Endothelial cell of umbilical vein (primary cell): ENCODE data around the gene APLP2. TPM values are rescaled to one million over a fixed set of nuclear protein-coding genes. Genes with fewer than 3 reads are reported as not detected.

Source experiments
- BruUV-seq: library from RNA; stranded (reverse); fragments of 400-500 nt; replicated peaks from 2 replicates; lab custom pipeline; 2021; lab: Mats Ljungman, UMichigan
- CTCF ChIA-PET: fragments of 300-600, 350-600 bp; sonication (Branson Sonifier 250); formaldehyde crosslinking; loops from one replicate; lab custom pipeline; 2021; ENCODE audit warnings: antibody characterized with exemption, inconsistent platforms; lab: Charles Lee
- POLR2A ChIA-PET: fragments of 300-600, 350-600 bp; sonication (Branson Sonifier 250); formaldehyde crosslinking; loops from one replicate; lab custom pipeline; 2021; ENCODE audit warnings: antibody characterized with exemption, inconsistent platforms; lab: Charles Lee
- DNase-seq: peaks from one replicate; pipeline ENCODE4 v3.0.0-alpha.2; 2011; ENCODE audit warnings: low read depth, low spot score
- FAIRE-seq: peaks from 2 replicates; lab custom pipeline; 2011; peaks lifted over from hg19 to GRCh38; lab: Jason Lieb, UNC
- H2AFZ ChIP-seq: 2 replicates; pipeline ENCODE4 v1.6.0; 2012; ENCODE audit warnings: low read depth, low read length, control low read depth, inconsistent platforms
- H3K27ac ChIP-seq: 2 replicates; pipeline ENCODE4 v1.5.1; 2011; ENCODE audit warnings: low read depth, mild to moderate bottlenecking, control low read depth, low read length, moderate library complexity; ENCODE audit not compliant: insufficient read depth
- H3K27me3 ChIP-seq, 2 experiments: 2 replicates each; pipeline versions ENCODE4 v1.6.0 to v1.6.1; 2011; ENCODE audit warnings: low read length in 2 of 2, mixed read lengths in 1 of 2; ENCODE audit not compliant: control insufficient read depth in 2 of 2, insufficient read depth in 2 of 2
- H3K36me3 ChIP-seq, 2 experiments: 2 replicates in 1 of 2; 3 replicates in 1 of 2; pipeline ENCODE4 v1.5.1; 2011; ENCODE audit warnings: low read length in 2 of 2, mild to moderate bottlenecking in 1 of 2, moderate library complexity in 1 of 2; ENCODE audit not compliant: control insufficient read depth in 2 of 2, insufficient read depth in 2 of 2; ENCODE audit errors: extremely low read depth in 1 of 2
- H3K4me1 ChIP-seq: 3 replicates; pipeline ENCODE4 v1.5.1; 2011; ENCODE audit warnings: mild to moderate bottlenecking, low read length; ENCODE audit not compliant: control insufficient read depth, insufficient read depth; ENCODE audit errors: extremely low read depth
- H3K4me2 ChIP-seq: 2 replicates; pipeline ENCODE4 v1.6.1; 2011; ENCODE audit warnings: low read length, control low read depth, mixed read lengths; ENCODE audit not compliant: insufficient read depth
- H3K4me3 ChIP-seq, 3 experiments: fragments of 200-600 bp in 1 of 3; sonication (generic), shearing (Covaris generic) in 1 of 3; replicated peaks in 1 of 3; 2 replicates each; pipeline ENCODE4 v1.5.1; 2011 to 2016; ENCODE audit warnings: control low read depth in 3 of 3, low read length in 3 of 3, mild to moderate bottlenecking in 2 of 3, inconsistent platforms in 1 of 3, low read depth in 1 of 3, moderate library complexity in 1 of 3; ENCODE audit not compliant: insufficient read depth in 1 of 3
- H3K79me2 ChIP-seq: 2 replicates; pipeline ENCODE4 v1.6.0; 2012; ENCODE audit warnings: low read length, inconsistent platforms; ENCODE audit not compliant: control insufficient read depth, insufficient read depth
- H3K9ac ChIP-seq: replicated peaks from 2 replicates; pipeline ENCODE3; 2011; ENCODE audit warnings: low read length, control low read depth; ENCODE audit not compliant: insufficient read depth; ENCODE audit errors: extremely low read depth
- H3K9me1 ChIP-seq: replicated peaks from 3 replicates; pipeline ENCODE4 v1.6.0; 2011; ENCODE audit warnings: mild to moderate bottlenecking, low read length; ENCODE audit not compliant: control insufficient read depth, insufficient read depth; ENCODE audit errors: extremely low read depth
- H3K9me3 ChIP-seq: replicated peaks from 2 replicates; pipeline ENCODE4 v1.5.1; 2012; ENCODE audit warnings: low read length, inconsistent platforms; ENCODE audit not compliant: control insufficient read depth, insufficient read depth
- H4K20me1 ChIP-seq: replicated peaks from 2 replicates; pipeline ENCODE3; 2011; ENCODE audit warnings: mild to moderate bottlenecking, low read length; ENCODE audit not compliant: control insufficient read depth, insufficient read depth; ENCODE audit errors: extremely low read depth
- CTCF ChIP-seq, 2 donors: IDR thresholded peaks; 1 replicate in 1 of 2; 2 replicates in 1 of 2; pipeline ENCODE4 v1.5.1; 2011; ENCODE audit warnings: low read length in 2 of 2, mild to moderate bottlenecking in 2 of 2, moderate library complexity in 2 of 2, control low read depth in 1 of 2, inconsistent platforms in 1 of 2, low read depth in 1 of 2; ENCODE audit not compliant: insufficient read depth in 1 of 2; ENCODE audit errors: extremely low read depth in 1 of 2
- EZH2 ChIP-seq: IDR thresholded peaks from 2 replicates; pipeline ENCODE4 v1.6.1; 2012; ENCODE audit warnings: borderline replicate concordance, low read depth, mild to moderate bottlenecking, moderate library complexity, low read length, inconsistent platforms; ENCODE audit not compliant: severe bottlenecking
- FOS ChIP-seq: IDR thresholded peaks from 2 replicates; pipeline ENCODE4 v1.6.1; 2011; ENCODE audit warnings: mild to moderate bottlenecking, low read length, moderate library complexity, borderline replicate concordance; ENCODE audit not compliant: insufficient read depth
- GATA2 ChIP-seq: IDR thresholded peaks from 2 replicates; pipeline ENCODE4 v1.7.0; 2011; ENCODE audit warnings: low read depth, mild to moderate bottlenecking, moderate library complexity, mixed read lengths, low read length; ENCODE audit not compliant: insufficient read length, insufficient read depth
- JUN ChIP-seq: IDR thresholded peaks from 2 replicates; pipeline ENCODE4 v1.6.1; 2011; ENCODE audit warnings: borderline replicate concordance, low read depth; ENCODE audit not compliant: insufficient read length, insufficient read depth
- MYC ChIP-seq: IDR thresholded peaks from one replicate; pipeline ENCODE4 v1.6.1; 2011; ENCODE audit warnings: mild to moderate bottlenecking, low read depth, low read length
- POLR2A ChIP-seq: IDR thresholded peaks from 2 replicates; pipeline ENCODE4 v1.6.1; 2012; ENCODE audit warnings: low read depth, mild to moderate bottlenecking, control low read depth, low read length
- POLR2AphosphoS5 ChIP-seq: IDR thresholded peaks from 2 replicates; pipeline ENCODE4 v1.6.1; 2012; ENCODE audit warnings: low read depth, mild to moderate bottlenecking, control low read depth, low read length, moderate library complexity; ENCODE audit not compliant: insufficient read depth
- dilution Hi-C: fragments of 300-500 bp; cut with MboI; formaldehyde crosslinking; loops from one replicate; pipeline ENCODE4 v1.15.0; 2019; ENCODE audit warnings: low sequenced_read_pairs; ENCODE audit not compliant: extremely low pct_ligation_motif_present
- intact Hi-C: fragments of 100-400 bp; cut with micrococcal nuclease; formaldehyde crosslinking; loops from one replicate; pipeline ENCODE4 v1.10.0; 2022
- polyA plus RNA-seq, 4 experiments: library from polyadenylated mRNA; depleted of rRNA in 3 of 4; stranded (reverse) in 3 of 4; unstranded in 1 of 4; fragments of >200 nt; gene quantifications; 2 replicates each; pipeline versions ENCODE4 v1.2.1 to v1.2.3, GENCODE V29; 2011 to 2012; ENCODE audit warnings: missing spikeins in 1 of 4
- total RNA-seq: library from RNA; stranded (reverse); gene quantifications from 2 replicates; pipeline ENCODE4 v1.2.3, GENCODE V29; 2021
- TF ChIP-seq, protein P1 (sequence below): IDR thresholded peaks from 2 replicates; pipeline ENCODE4 v1.6.1; 2011; ENCODE audit not compliant: insufficient read depth, insufficient read length

APLP2 gene
- total and polyA plus RNA-seq, 2 donors (not counting 3 experiments of a cell fraction or from before 2014, with no cell fraction given) = 493 to 543 TPM

GRCh38 chr11:130047141-130047540 lies 22.6 kb upstream of the APLP2 start:
- DNase-seq = no peak
- dilution Hi-C loops = no loop called here
- Histone ChIP-seq H3K9ac (no peak overlapping the region), H3K4me1 (peaks cover 13% of the 10 kb centered on the region), H3K4me3 (no peak overlapping the region), H3K79me2 (no peaks in the 10 kb centered on the region), H3K9me3 (no peaks in the 10 kb centered on the region), H3K27ac (no peak overlapping the region), H3K36me3 (no peaks in the 10 kb centered on the region), H3K27me3 (no peaks in the 10 kb centered on the region), H3K4me2 (no peak overlapping the region), H2AFZ (no peak overlapping the region), H3K9me1 (no peaks in the 10 kb centered on the region), H4K20me1 (no peaks in the 10 kb centered on the region)
- CTCF ChIA-PET = interaction anchor here (1.8 kb wide), 1 partner anchor 15 kb away, joined by 6 read pairs; no protein-coding TSS in a partner anchor
- no TSS peak for BruUV-seq
- TF ChIP-seq CTCF (IDR thresholded peaks at IDR 0.05; ENCODE audit: extremely low read depth in 1 of 2, insufficient read depth in 1 of 2, low read depth in 1 of 2, low read length in 2 of 2) = no peak
- TF ChIP-seq JUN = no peak
- TF ChIP-seq FOS = no peak
- TF ChIP-seq GATA2 = no peak
- TF ChIP-seq EZH2 = no peak
- no peak for TF ChIP-seq MYC
- no peak for TF ChIP-seq POLR2A
- TF ChIP-seq, protein P1, sequence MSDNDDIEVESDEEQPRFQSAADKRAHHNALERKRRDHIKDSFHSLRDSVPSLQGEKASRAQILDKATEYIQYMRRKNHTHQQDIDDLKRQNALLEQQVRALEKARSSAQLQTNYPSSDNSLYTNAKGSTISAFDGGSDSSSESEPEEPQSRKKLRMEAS = no peak
- TF ChIP-seq POLR2AphosphoS5 = no peak
- POLR2A ChIA-PET = no interaction called here
- intact Hi-C loops = no loop called here
- FAIRE-seq = no peak
